Activated CD4-positive, alpha-beta T cell treated with anti-CD3 and anti-CD28 coated beads, Interleukin-2, amount 10 ng/mL, durations not matched to agents 7 days and 5 days (primary cell): ENCODE results near the gene IL33. TPM values are rescaled to one million over a fixed set of nuclear protein-coding genes. Genes with fewer than 3 reads are reported as not detected.

Experiments
- CTCF ChIA-PET: fragments of 350-600 bp; sonication (Branson Sonifier 250); formaldehyde crosslinking; loops from one replicate; lab custom pipeline; 2021; ENCODE audit warnings: antibody characterized with exemption; lab: Charles Lee
- POLR2A ChIA-PET: fragments of 350-600 bp; sonication (Branson Sonifier 250); formaldehyde crosslinking; loops from one replicate; lab custom pipeline; 2021; ENCODE audit warnings: antibody characterized with exemption; lab: Charles Lee
- DNase-seq: peaks from one replicate; pipeline ENCODE4 v3.0.0-alpha.2; 2020
- H3K27ac Mint-ChIP-seq: one replicate; pipeline ENCODE4 v1.8.0; 2021; ENCODE audit warnings: mild to moderate bottlenecking, moderate library complexity, mixed read lengths
- H3K27me3 Mint-ChIP-seq: one replicate; pipeline ENCODE4 v1.8.0; 2021; ENCODE audit warnings: mixed read lengths
- H3K36me3 Mint-ChIP-seq: one replicate; pipeline ENCODE4 v1.8.0; 2021; ENCODE audit warnings: low read depth, mixed read lengths
- H3K4me1 Mint-ChIP-seq: one replicate; pipeline ENCODE4 v1.8.0; 2021; ENCODE audit warnings: mixed read lengths
- H3K4me3 Mint-ChIP-seq: one replicate; pipeline ENCODE4 v1.8.0; 2021; ENCODE audit warnings: mild to moderate bottlenecking, moderate library complexity, mixed read lengths
- H3K9me3 Mint-ChIP-seq: one replicate; pipeline ENCODE4 v1.8.0; 2021; ENCODE audit warnings: mixed read lengths
- total RNA-seq, 2 experiments: library from RNA; stranded (reverse); gene quantifications; one replicate each; pipeline ENCODE4 v1.2.3, GENCODE V29; 2021

Gene IL33
- total RNA-seq, 2 experiments from 2014 or later = not detected

DNA sequence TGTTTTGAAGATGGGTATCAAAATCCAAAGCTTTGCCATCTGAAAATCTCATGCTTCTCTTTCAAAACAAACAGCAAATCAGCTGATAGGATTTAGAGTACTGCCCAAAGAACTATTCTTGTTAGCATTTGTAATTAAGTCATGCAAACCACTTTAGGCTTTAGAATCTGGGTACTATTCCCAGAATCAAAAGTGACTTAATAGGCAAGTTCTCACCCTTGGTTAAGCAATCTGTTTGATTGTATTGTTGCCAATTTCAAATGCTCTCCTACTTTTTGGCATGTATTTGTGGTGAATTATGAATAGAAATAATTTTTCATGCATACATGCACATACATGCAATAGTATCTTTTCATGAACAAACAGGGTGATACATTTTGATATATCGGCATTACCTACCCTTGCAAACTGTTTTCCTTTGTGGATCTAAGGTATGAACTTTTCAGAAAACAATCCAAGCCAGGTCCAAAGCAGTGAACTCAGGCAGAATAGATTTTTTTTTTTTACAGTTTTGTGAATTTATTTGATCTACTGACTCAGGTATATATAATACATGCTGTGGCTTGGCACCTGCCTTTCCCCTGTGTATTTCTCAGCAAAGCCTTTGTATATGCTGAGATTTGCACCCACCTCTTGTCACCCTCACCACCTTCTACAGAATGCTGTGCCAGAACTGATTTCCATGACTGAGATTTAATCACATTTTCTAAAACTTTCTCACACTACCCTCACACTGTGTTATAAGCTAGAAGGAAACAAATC lies 9.0 kb downstream of the IL33 start:
- Mint-ChIP-seq H3K4me3 (no peak overlapping the region), H3K36me3 (no peaks in the 10 kb centered on the region), H3K4me1 (no peaks in the 10 kb centered on the region), H3K9me3 (no peaks in the 10 kb centered on the region), H3K27me3 (peaks cover 21% of the 10 kb centered on the region), H3K27ac (no peak overlapping the region)
- ChIA-PET CTCF (no interaction called here), POLR2A (no interaction called here)
- DNase-seq = no peak

GRCh38 chr9:6226696-6227095 lies 11.1 kb downstream of the IL33 start:
- no peaks in the 10 kb centered on the region for H3K36me3 Mint-ChIP-seq
- no peaks in the 10 kb centered on the region for H3K9me3 Mint-ChIP-seq

DNA sequence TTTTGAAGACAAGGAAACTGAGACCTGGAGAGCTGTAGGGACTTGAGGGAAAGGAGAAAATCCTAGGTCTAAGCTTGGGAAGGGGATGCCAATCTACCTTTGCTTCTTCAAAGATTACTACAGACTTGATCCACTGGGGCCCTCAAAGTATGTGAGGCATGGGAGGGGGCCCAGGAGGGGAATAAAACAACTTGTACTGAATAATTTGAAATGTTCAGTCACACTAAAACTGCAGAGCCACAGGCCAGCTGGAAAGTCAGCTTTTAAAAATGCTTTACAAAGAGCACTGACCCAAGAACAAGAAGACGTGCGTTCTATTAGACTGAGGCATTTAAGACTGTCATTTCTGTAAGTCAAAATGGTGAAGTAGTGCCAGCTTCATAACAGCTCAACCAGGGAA lies 13.6 kb downstream of the IL33 start:
- no peaks in the 10 kb centered on the region for H3K4me1 Mint-ChIP-seq
- POLR2A ChIA-PET = no interaction called here

More at GRCh38 chr9:6226696-6227095, 11.1 kb downstream of the IL33 start:
- CTCF ChIA-PET = no interaction called here
- POLR2A ChIA-PET = no interaction called here
- H3K4me1 Mint-ChIP-seq = no peaks in the 10 kb centered on the region
- H3K27me3 Mint-ChIP-seq = peaks cover 17% of the 10 kb centered on the region
- H3K4me3 Mint-ChIP-seq = no peak overlapping the region
- no peak overlapping the region for H3K27ac Mint-ChIP-seq
- no peak for DNase-seq

DNA sequence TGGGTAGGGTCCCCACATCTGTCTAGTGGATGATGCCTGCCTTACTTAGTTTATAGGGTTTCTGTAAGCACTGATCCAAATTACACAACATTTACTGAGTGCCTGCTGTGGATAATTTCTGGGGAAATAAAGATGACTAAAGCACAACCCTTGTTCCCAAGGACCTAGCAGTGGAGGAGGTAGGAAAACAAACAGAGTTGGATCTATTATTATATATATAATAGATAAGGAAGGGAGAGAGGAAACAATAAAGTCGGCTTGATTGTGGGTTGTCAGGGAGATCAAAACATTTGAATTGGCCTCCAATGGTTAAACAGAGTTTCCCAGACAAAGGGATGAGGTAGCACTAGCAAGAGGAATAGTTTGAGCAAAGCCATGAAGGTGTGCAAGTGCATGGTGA lies 14.0 kb downstream of the IL33 start:
- Mint-ChIP-seq H3K4me3 (no peak overlapping the region), H3K4me1 (no peaks in the 10 kb centered on the region), H3K27ac (no peak overlapping the region), H3K9me3 (no peaks in the 10 kb centered on the region), H3K27me3 (peaks cover 10% of the 10 kb centered on the region), H3K36me3 (no peaks in the 10 kb centered on the region)
- ChIA-PET CTCF (no interaction called here), POLR2A (no interaction called here)
- DNase-seq = no peak

More for the DNA sequence above, 13.6 kb downstream of the IL33 start:
- no peak for DNase-seq
- Mint-ChIP-seq H3K27me3 (peaks cover 10% of the 10 kb centered on the region), H3K9me3 (no peaks in the 10 kb centered on the region), H3K4me3 (no peak overlapping the region), H3K36me3 (no peaks in the 10 kb centered on the region), H3K27ac (no peak overlapping the region)
- CTCF ChIA-PET = interaction anchor here (0.5 to 0.6 kb wide), 2 partner anchors 55 to 311 kb away, joined by 3 read pairs; no protein-coding TSS in a partner anchor

- no peak for DNase-seq
- no peaks in the 10 kb centered on the region for H3K36me3 Mint-ChIP-seq
- H3K9me3 Mint-ChIP-seq = no peaks in the 10 kb centered on the region
- no peak overlapping the region for H3K4me3 Mint-ChIP-seq
- H3K4me1 Mint-ChIP-seq = no peaks in the 10 kb centered on the region
- POLR2A ChIA-PET = no interaction called here
- CTCF ChIA-PET = no interaction called here
- peaks cover 8% of the 10 kb centered on the region for H3K27me3 Mint-ChIP-seq
- no peak overlapping the region for H3K27ac Mint-ChIP-seq
Measured at GRCh38 chr9:6230037-6230780, 14.6 kb downstream of the IL33 start.

DNA sequence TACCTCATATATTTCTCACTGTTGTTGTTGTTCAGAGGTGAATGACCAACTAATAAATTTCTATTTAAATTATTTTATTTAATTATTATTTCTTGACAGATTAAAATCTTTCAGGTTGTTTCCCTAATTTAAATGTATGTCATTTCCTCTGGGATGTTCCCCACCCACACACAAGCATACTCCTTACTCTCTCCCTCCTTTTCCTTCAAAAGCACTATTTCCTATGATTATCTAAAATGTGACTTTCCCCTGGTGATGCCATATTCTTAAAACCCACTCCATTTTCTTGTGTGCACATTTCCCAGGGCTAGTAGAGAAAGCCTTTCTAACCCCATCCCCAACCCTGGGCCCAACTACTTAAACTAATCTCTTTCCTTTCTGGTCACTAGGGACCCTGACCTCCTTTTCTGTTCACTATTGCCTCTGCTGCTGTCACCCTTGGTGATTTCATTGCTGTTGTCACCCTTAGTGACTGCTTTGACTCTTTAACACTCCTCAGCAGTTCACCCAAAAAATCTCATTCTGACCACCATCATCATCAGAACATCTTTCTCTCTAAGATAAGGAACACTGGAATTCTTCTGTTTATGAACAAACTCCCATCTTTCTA lies 16.8 kb downstream of the IL33 start:
- no peaks in the 10 kb centered on the region for H3K36me3 Mint-ChIP-seq
- no peaks in the 10 kb centered on the region for H3K9me3 Mint-ChIP-seq
- DNase-seq = no peak
- ChIA-PET POLR2A (no interaction called here), CTCF (no interaction called here)
- no peak overlapping the region for H3K4me3 Mint-ChIP-seq
- H3K27ac Mint-ChIP-seq = no peak overlapping the region
- peaks cover 1% of the 10 kb centered on the region for H3K27me3 Mint-ChIP-seq
- H3K4me1 Mint-ChIP-seq = no peaks in the 10 kb centered on the region

GRCh38 chr9:6234014-6234413 lies 18.4 kb downstream of the IL33 start:
- Mint-ChIP-seq H3K36me3 (no peaks in the 10 kb centered on the region), H3K4me1 (no peaks in the 10 kb centered on the region), H3K27ac (no peak overlapping the region), H3K4me3 (no peak overlapping the region), H3K9me3 (no peaks in the 10 kb centered on the region), H3K27me3 (peaks cover 4% of the 10 kb centered on the region)
- ChIA-PET POLR2A (no interaction called here), CTCF (no interaction called here)
- DNase-seq = no peak

GRCh38 chr9:6237267-6237666 lies 21.7 kb downstream of the IL33 start:
- Mint-ChIP-seq H3K27ac (no peak overlapping the region), H3K9me3 (no peaks in the 10 kb centered on the region), H3K36me3 (no peaks in the 10 kb centered on the region), H3K4me3 (no peak overlapping the region), H3K27me3 (peaks cover 8% of the 10 kb centered on the region), H3K4me1 (no peaks in the 10 kb centered on the region)
- DNase-seq = no peak
- ChIA-PET POLR2A (no interaction called here), CTCF (no interaction called here)

GRCh38 chr9:6239048-6239461 lies 23.4 kb downstream of the IL33 start:
- DNase-seq = no peak
- H3K27me3 Mint-ChIP-seq = peaks cover 10% of the 10 kb centered on the region
- CTCF ChIA-PET = no interaction called here
- no peak overlapping the region for H3K27ac Mint-ChIP-seq
- POLR2A ChIA-PET = no interaction called here
- no peak overlapping the region for H3K4me3 Mint-ChIP-seq
- no peaks in the 10 kb centered on the region for H3K9me3 Mint-ChIP-seq
- no peaks in the 10 kb centered on the region for H3K4me1 Mint-ChIP-seq
- H3K36me3 Mint-ChIP-seq = no peaks in the 10 kb centered on the region

DNA sequence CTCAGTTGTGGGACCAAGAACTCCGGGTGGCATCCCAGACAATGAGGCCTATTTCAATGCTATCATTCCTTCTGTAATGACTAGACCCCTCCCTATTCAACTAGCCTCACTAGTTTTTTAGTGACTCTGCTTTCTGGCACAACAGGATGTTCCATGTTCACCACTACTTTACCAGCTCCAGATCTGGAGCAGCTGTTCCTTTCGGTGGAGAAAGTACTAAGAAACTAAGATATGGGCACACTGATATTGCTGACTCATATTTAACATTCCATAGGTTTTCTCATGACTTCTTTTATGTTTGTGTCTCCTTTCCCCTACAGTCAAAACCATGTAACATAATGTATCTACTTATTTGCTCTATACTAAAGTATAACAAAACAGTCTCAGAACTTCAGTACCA lies 24.1 kb downstream of the IL33 start:
- Mint-ChIP-seq H3K4me3 (no peak overlapping the region), H3K27ac (no peak overlapping the region), H3K36me3 (no peaks in the 10 kb centered on the region), H3K9me3 (no peaks in the 10 kb centered on the region), H3K4me1 (no peaks in the 10 kb centered on the region), H3K27me3 (peaks cover 10% of the 10 kb centered on the region)
- POLR2A ChIA-PET = no interaction called here
- CTCF ChIA-PET = no interaction called here
- no peak for DNase-seq

DNA sequence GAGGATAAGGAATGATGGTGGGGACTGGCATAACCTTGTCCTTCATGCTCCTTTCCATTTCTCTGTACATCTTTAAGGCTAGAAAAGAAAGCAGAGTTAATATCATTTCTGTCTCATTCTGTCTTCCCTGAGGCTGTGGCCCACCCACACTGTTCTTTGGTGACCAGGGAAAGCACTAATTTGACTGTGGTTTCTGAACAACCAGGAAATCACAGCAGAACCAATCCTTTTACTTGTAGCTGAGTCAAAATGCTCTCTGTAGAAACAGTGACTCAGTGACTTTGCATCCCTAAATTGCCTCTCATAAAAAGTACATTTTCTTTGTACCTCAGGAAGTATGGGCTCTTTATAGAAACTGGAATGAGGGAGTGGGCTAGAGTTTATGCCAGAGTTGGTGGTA lies 28.1 kb downstream of the IL33 start:
- ChIA-PET CTCF (no interaction called here), POLR2A (no interaction called here)
- Mint-ChIP-seq H3K36me3 (no peaks in the 10 kb centered on the region), H3K4me1 (peaks cover 3% of the 10 kb centered on the region), H3K4me3 (no peak overlapping the region), H3K27ac (no peak overlapping the region), H3K9me3 (no peaks in the 10 kb centered on the region), H3K27me3 (peaks cover 17% of the 10 kb centered on the region)
- no peak for DNase-seq

- ChIA-PET CTCF (no interaction called here), POLR2A (no interaction called here)
- no peak overlapping the region for H3K27ac Mint-ChIP-seq
Measured at GRCh38 chr9:6247266-6247665, 31.7 kb downstream of the IL33 start.

GRCh38 chr9:6268826-6269397 lies 53.3 kb downstream of the IL33 start:
- POLR2A ChIA-PET = no interaction called here

More at GRCh38 chr9:6247266-6247665, 31.7 kb downstream of the IL33 start:
- Mint-ChIP-seq H3K9me3 (no peaks in the 10 kb centered on the region), H3K36me3 (no peaks in the 10 kb centered on the region), H3K27me3 (peaks cover 19% of the 10 kb centered on the region), H3K4me1 (peaks cover 3% of the 10 kb centered on the region), H3K4me3 (no peak overlapping the region)
- no peak for DNase-seq

More at GRCh38 chr9:6268826-6269397, 53.3 kb downstream of the IL33 start:
- H3K4me3 Mint-ChIP-seq = no peak overlapping the region
- H3K27me3 Mint-ChIP-seq = peaks cover 2% of the 10 kb centered on the region
- H3K9me3 Mint-ChIP-seq = peaks cover 3% of the 10 kb centered on the region
- DNase-seq = no peak
- no peaks in the 10 kb centered on the region for H3K4me1 Mint-ChIP-seq
- CTCF ChIA-PET = no interaction called here
- no peak overlapping the region for H3K27ac Mint-ChIP-seq
- H3K36me3 Mint-ChIP-seq = no peaks in the 10 kb centered on the region
